ENCODE data around the gene NDP. TPM values are rescaled to one million over a fixed set of nuclear protein-coding genes. Genes with fewer than 3 reads are reported as not detected.

The NDP gene
- 0.86 TPM in 1 of 2 replicates, not detected in the other for total RNA-seq

GRCh38 chrX:43973249-43974099 lies at the start of gene NDP:
NDP (minus strand) TSS chrX:43973390; CDS start chrX:43958645, 14,745 bp downstream.

Other genes starting within 250 kb of the NDP start
- under 0.01 TPM in 1 of 2 replicates, not detected in the other for gene MAOB, start 90.9 kb downstream of the NDP start, total RNA-seq